ENCODE data around the gene CUX1.

DNA sequence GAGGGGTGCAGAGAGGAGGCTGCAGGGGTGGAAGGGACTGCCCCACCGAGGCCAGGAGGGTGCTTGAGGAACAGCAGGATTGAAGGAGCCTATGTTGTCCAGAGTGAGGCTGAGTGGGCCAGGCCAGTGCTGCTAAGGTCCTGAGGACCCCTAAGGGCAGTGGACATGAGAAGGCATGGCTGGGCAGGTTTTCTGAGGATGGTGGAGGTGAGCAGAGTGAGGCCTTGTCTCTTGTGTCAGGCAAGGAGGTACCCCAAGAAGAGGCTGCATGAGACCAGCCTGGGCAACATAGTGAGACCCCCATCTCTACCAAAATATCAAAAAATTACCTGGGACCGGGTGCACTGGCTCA, 474.5 kb downstream of the CUX1 start:
- TF ChIP-seq, protein P1, sequence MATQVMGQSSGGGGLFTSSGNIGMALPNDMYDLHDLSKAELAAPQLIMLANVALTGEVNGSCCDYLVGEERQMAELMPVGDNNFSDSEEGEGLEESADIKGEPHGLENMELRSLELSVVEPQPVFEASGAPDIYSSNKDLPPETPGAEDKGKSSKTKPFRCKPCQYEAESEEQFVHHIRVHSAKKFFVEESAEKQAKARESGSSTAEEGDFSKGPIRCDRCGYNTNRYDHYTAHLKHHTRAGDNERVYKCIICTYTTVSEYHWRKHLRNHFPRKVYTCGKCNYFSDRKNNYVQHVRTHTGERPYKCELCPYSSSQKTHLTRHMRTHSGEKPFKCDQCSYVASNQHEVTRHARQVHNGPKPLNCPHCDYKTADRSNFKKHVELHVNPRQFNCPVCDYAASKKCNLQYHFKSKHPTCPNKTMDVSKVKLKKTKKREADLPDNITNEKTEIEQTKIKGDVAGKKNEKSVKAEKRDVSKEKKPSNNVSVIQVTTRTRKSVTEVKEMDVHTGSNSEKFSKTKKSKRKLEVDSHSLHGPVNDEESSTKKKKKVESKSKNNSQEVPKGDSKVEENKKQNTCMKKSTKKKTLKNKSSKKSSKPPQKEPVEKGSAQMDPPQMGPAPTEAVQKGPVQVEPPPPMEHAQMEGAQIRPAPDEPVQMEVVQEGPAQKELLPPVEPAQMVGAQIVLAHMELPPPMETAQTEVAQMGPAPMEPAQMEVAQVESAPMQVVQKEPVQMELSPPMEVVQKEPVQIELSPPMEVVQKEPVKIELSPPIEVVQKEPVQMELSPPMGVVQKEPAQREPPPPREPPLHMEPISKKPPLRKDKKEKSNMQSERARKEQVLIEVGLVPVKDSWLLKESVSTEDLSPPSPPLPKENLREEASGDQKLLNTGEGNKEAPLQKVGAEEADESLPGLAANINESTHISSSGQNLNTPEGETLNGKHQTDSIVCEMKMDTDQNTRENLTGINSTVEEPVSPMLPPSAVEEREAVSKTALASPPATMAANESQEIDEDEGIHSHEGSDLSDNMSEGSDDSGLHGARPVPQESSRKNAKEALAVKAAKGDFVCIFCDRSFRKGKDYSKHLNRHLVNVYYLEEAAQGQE (IDR thresholded peaks at IDR 0.05; ENCODE audit: low read depth), result no peak
- no peak for TF ChIP-seq EP300 (IDR thresholded peaks at IDR 0.05; ENCODE audit: borderline replicate concordance)
- TF ChIP-seq, protein P2, sequence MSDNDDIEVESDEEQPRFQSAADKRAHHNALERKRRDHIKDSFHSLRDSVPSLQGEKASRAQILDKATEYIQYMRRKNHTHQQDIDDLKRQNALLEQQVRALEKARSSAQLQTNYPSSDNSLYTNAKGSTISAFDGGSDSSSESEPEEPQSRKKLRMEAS (IDR thresholded peaks at IDR 0.05), result no peak
- TF ChIP-seq FOXM1 (IDR thresholded peaks at IDR 0.05; ENCODE audit: borderline replicate concordance, low read depth), result no peak
